HEK293 (cell line): ENCODE data around the gene ZNF684.
"Not testable (repeated sequence)": the region's sequence is repeated elsewhere in the genome, so short reads cannot be mapped to it uniquely, and the experiment has no call there.

Experiments
- CTCF ChIA-PET: fragments of 350-600 bp; formaldehyde crosslinking; extraction: SDS; loops from one replicate; lab custom pipeline; 2021; ENCODE audit warnings: antibody characterized with exemption; lab: Yijun Ruan, JAX
- POLR2A ChIA-PET: fragments of 300-600 bp; formaldehyde crosslinking; extraction: SDS; loops from one replicate; lab custom pipeline; 2020; ENCODE audit warnings: antibody characterized with exemption, inconsistent platforms; lab: Yijun Ruan, JAX
- H3K27ac ChIP-seq: fragments of 200-500 bp; sonication (Bioruptor generic); 2 replicates; pipeline ENCODE4 v1.5.1; 2014; ENCODE audit warnings: low read depth, low read length, control low read depth, inconsistent platforms; ENCODE audit errors: extremely low read depth
- H3K36me3 ChIP-seq, 2 experiments: fragments of 200-500 bp in 1 of 2; sonication (Bioruptor generic) in 1 of 2; 1 replicate in 1 of 2; 2 replicates in 1 of 2; pipeline ENCODE4 v1.5.1; 2014 to 2017; ENCODE audit warnings: inconsistent platforms in 2 of 2, low read length in 2 of 2; ENCODE audit not compliant: control insufficient read depth in 2 of 2, insufficient read depth in 1 of 2
- H3K4me1 ChIP-seq: fragments of 200-500 bp; sonication (Bioruptor generic); 2 replicates; pipeline ENCODE4 v1.5.1; 2014; ENCODE audit warnings: mild to moderate bottlenecking, low read length, inconsistent platforms; ENCODE audit not compliant: control insufficient read depth, insufficient read depth
- H3K4me3 ChIP-seq: 2 replicates; pipeline ENCODE4 v1.5.1; 2011; ENCODE audit warnings: low read depth, mild to moderate bottlenecking, control low read depth, low read length, moderate library complexity
- H3K9me3 ChIP-seq: fragments of 200-500 bp; sonication (Bioruptor generic); 2 replicates; pipeline ENCODE4 v1.5.1; 2014; ENCODE audit warnings: low read depth, low read length, inconsistent platforms; ENCODE audit not compliant: control insufficient read depth, insufficient read depth
- GLIS2 ChIP-seq: fragments of 450-650 bp; formaldehyde crosslinking; IDR thresholded peaks from 2 replicates; pipeline ENCODE4 v1.5.1; 2016; ENCODE audit warnings: missing biosample characterization, missing genetic modification characterization
- KLF1 ChIP-seq: fragments of 450-650 bp; formaldehyde crosslinking; IDR thresholded peaks from 2 replicates; pipeline ENCODE4 v1.5.1; 2016; ENCODE audit warnings: missing biosample characterization, missing genetic modification characterization
- MEIS1 ChIP-seq: sonication (generic); formaldehyde crosslinking; IDR thresholded peaks from 2 replicates; pipeline ENCODE4 v1.8.1; 2022; ENCODE audit warnings: missing genetic modification reagents, mild to moderate bottlenecking, borderline replicate concordance
- PRDM4 ChIP-seq: fragments of 450-650 bp; formaldehyde crosslinking; IDR thresholded peaks from 2 replicates; pipeline ENCODE4 v1.5.1; 2017; ENCODE audit warnings: missing biosample characterization, missing genetic modification characterization
- SETDB1 ChIP-seq: IDR thresholded peaks from one replicate; pipeline ENCODE4 v1.6.1; 2017; ENCODE audit warnings: mild to moderate bottlenecking, low read length, moderate library complexity, mixed read lengths; ENCODE audit not compliant: insufficient read length
- SP3 ChIP-seq: fragments of 450-650 bp; formaldehyde crosslinking; IDR thresholded peaks from 2 replicates; pipeline ENCODE4 v1.5.1; 2016; ENCODE audit warnings: missing biosample characterization, missing genetic modification characterization
- TRIM28 ChIP-seq: IDR thresholded peaks from 2 replicates; pipeline ENCODE4 v1.6.1; 2011; ENCODE audit warnings: low read length, control low read depth, borderline replicate concordance
- YY1 ChIP-seq: fragments of 450-650 bp; formaldehyde crosslinking; IDR thresholded peaks from 2 replicates; pipeline ENCODE4 v1.5.1; 2018; ENCODE audit warnings: missing biosample characterization, missing genetic modification characterization
- ZFP37 ChIP-seq: fragments of 450-650 bp; formaldehyde crosslinking; IDR thresholded peaks from 2 replicates; pipeline ENCODE4 v1.5.1; 2016; ENCODE audit warnings: missing biosample characterization, missing genetic modification characterization
- ZIC2 ChIP-seq: fragments of 450-650 bp; formaldehyde crosslinking; IDR thresholded peaks from 2 replicates; pipeline ENCODE4 v1.5.1; 2016; ENCODE audit warnings: missing biosample characterization, missing genetic modification characterization
- ZNF10 ChIP-seq: fragments of 450-650 bp; formaldehyde crosslinking; IDR thresholded peaks from 2 replicates; pipeline ENCODE4 v1.5.1; 2017; ENCODE audit warnings: missing biosample characterization, missing genetic modification characterization
- ZNF132 ChIP-seq: fragments of 450-650 bp; formaldehyde crosslinking; IDR thresholded peaks from 2 replicates; pipeline ENCODE4 v1.5.1; 2017; ENCODE audit warnings: missing biosample characterization, missing genetic modification characterization, borderline replicate concordance
- ZNF146 ChIP-seq: fragments of 450-650 bp; formaldehyde crosslinking; IDR thresholded peaks from 2 replicates; pipeline ENCODE4 v1.5.1; 2016; ENCODE audit warnings: missing biosample characterization, missing genetic modification characterization
- ZNF18 ChIP-seq: fragments of 450-650 bp; formaldehyde crosslinking; IDR thresholded peaks from 2 replicates; pipeline ENCODE4 v1.5.1; 2016; ENCODE audit warnings: missing biosample characterization, missing genetic modification characterization
- ZNF211 ChIP-seq: fragments of 450-650 bp; formaldehyde crosslinking; IDR thresholded peaks from 2 replicates; pipeline ENCODE4 v1.5.1; 2016; ENCODE audit warnings: low read depth, missing biosample characterization, missing genetic modification characterization
- ZNF214 ChIP-seq: fragments of 450-650 bp; formaldehyde crosslinking; IDR thresholded peaks from 2 replicates; pipeline ENCODE4 v1.5.1; 2017; ENCODE audit warnings: missing biosample characterization, mild to moderate bottlenecking, missing genetic modification characterization, borderline replicate concordance
- ZNF239 ChIP-seq: fragments of 450-650 bp; formaldehyde crosslinking; IDR thresholded peaks from 2 replicates; pipeline ENCODE4 v1.5.1; 2016; ENCODE audit warnings: missing biosample characterization, missing genetic modification characterization
- ZNF24 ChIP-seq: fragments of 450-650 bp; formaldehyde crosslinking; IDR thresholded peaks from 2 replicates; pipeline ENCODE4 v1.5.1; 2016; ENCODE audit warnings: missing biosample characterization, missing genetic modification characterization
- ZNF274 ChIP-seq, 2 experiments: fragments of 200-500 bp in 1 of 2; fragments of 450-650 bp in 1 of 2; sonication (Bioruptor generic) in 1 of 2; formaldehyde crosslinking in 1 of 2; IDR thresholded peaks; 2 replicates each; pipeline versions ENCODE4 v1.5.1 to v1.6.1; 2014 to 2016; ENCODE audit warnings: borderline replicate concordance in 1 of 2, inconsistent platforms in 1 of 2, low read length in 1 of 2, missing biosample characterization in 1 of 2, missing genetic modification characterization in 1 of 2
- ZNF335 ChIP-seq: fragments of 450-650 bp; formaldehyde crosslinking; conservative IDR thresholded peaks from 2 replicates; pipeline ENCODE4 v1.5.1; 2016; ENCODE audit warnings: missing biosample characterization, missing genetic modification characterization
- ZNF416 ChIP-seq: fragments of 450-650 bp; formaldehyde crosslinking; IDR thresholded peaks from 2 replicates; pipeline ENCODE4 v1.5.1; 2016; ENCODE audit warnings: missing biosample characterization, missing genetic modification characterization
- ZNF426 ChIP-seq: fragments of 450-650 bp; formaldehyde crosslinking; IDR thresholded peaks from 2 replicates; pipeline ENCODE4 v1.5.1; 2017; ENCODE audit warnings: missing biosample characterization, missing genetic modification characterization, mild to moderate bottlenecking, inconsistent platforms, moderate library complexity
- ZNF513 ChIP-seq: fragments of 450-650 bp; IDR thresholded peaks from 2 replicates; pipeline ENCODE4 v1.5.1; 2018; ENCODE audit warnings: missing biosample characterization, missing genetic modification characterization
- ZNF621 ChIP-seq: fragments of 450-650 bp; formaldehyde crosslinking; IDR thresholded peaks from 2 replicates; pipeline ENCODE4 v1.5.1; 2017; ENCODE audit warnings: missing biosample characterization, missing genetic modification characterization
- ZNF626 ChIP-seq: fragments of 450-650 bp; sonication (Bioruptor Pico); formaldehyde crosslinking; IDR thresholded peaks from 2 replicates; pipeline ENCODE4 v1.5.1; 2018; ENCODE audit warnings: missing biosample characterization, missing genetic modification characterization, inconsistent platforms

The ZNF684 gene

GRCh38 chr1:40495315-40495903 lies 36.0 kb upstream of the ZNF684 start:
- no peak overlapping the region for H3K27ac ChIP-seq
- H3K4me3 ChIP-seq, result no peak overlapping the region
- ChIA-PET POLR2A (no interaction called here), CTCF (no interaction called here)
- H3K4me1 ChIP-seq, result no peaks in the 10 kb centered on the region
- TF ChIP-seq ZNF18 (no peak), ZNF132 (tag by site-specific recombination) (no peak), ZNF239 (no peak), ZNF146 (tag by site-specific recombination) (no peak), SP3 (tag by site-specific recombination) (no peak), ZNF214 (no peak), ZNF426 (tag by site-specific recombination) (no peak), ZNF274 (IDR thresholded peaks at IDR 0.05; ENCODE audit: low read length) (no peak), ZNF274 (tag by site-specific recombination; IDR thresholded peaks at IDR 0.05; ENCODE audit: borderline replicate concordance) (peak; percentile 96), TRIM28 (peak; percentile 99), PRDM4 (tag by site-specific recombination) (no peak), ZNF335 (no peak), ZNF24 (tag by site-specific recombination) (no peak), SETDB1 (peak; percentile 100), YY1 (tag by site-specific recombination) (no peak), GLIS2 (tag by site-specific recombination) (no peak), ZNF416 (tag by site-specific recombination) (no peak), ZNF211 (tag by site-specific recombination) (no peak), MEIS1 (CRISPR knock-in tag) (no peak), ZFP37 (no peak)
- H3K36me3 ChIP-seq, result peaks cover 0 to 74% of the 10 kb centered on the region in 2 experiments
- H3K9me3 ChIP-seq, result peaks cover 2% of the 10 kb centered on the region; the same call in 1 of the 2 replicates

- H3K27ac ChIP-seq, H3K9me3 ChIP-seq, H3K4me3 ChIP-seq, CTCF ChIA-PET, H3K4me1 ChIP-seq: not testable (repeated sequence)
- POLR2A ChIA-PET, result interaction anchor here (1.1 kb wide), 1 partner anchor 160 kb away, joined by 3 read pairs; no protein-coding TSS in a partner anchor
- peaks cover 0 to 19% of the 10 kb centered on the region in 2 experiments; a peak in 2 of 3 replicates for H3K36me3 ChIP-seq
Measured at GRCh38 chr1:40502651-40503050, 28.8 kb upstream of the ZNF684 start.

GRCh38 chr1:40507973-40508372 lies 23.5 kb upstream of the ZNF684 start:
- Histone ChIP-seq H3K36me3 (peaks cover 0 to 33% of the 10 kb centered on the region in 2 experiments; a peak in 2 of 3 replicates), H3K9me3 (no peaks in the 10 kb centered on the region; the same call in 1 of the 2 replicates), H3K4me3 (peak overlapping the region; percentile 69), H3K4me1 (no peaks in the 10 kb centered on the region), H3K27ac (peak overlapping the region; percentile 26; the same call in 1 of the 2 replicates)
- POLR2A ChIA-PET, result interaction anchor here (0.7 to 2.2 kb wide), 7 partner anchors 9 to 472 kb away, joined by 3 to 17 read pairs (median 3); partner anchors contain the start of genes ZFP69, ZFP69B and ZNF684
- CTCF ChIA-PET, result interaction anchor here (1.6 kb wide), 1 partner anchor 24 kb away, joined by 4 read pairs; no protein-coding TSS in a partner anchor
- TF ChIP-seq ZNF513 (tag by site-specific recombination), result no peak
- no peak for TF ChIP-seq PRDM4 (tag by site-specific recombination)
- TF ChIP-seq KLF1 (tag by site-specific recombination), result no peak
- TF ChIP-seq ZIC2 (tag by site-specific recombination), result no peak
- TF ChIP-seq ZNF626 (tag by site-specific recombination), result no peak
- TF ChIP-seq GLIS2 (tag by site-specific recombination), result no peak
- no peak for TF ChIP-seq ZNF621 (tag by site-specific recombination)
- no peak for TF ChIP-seq ZNF10
